Cardiac fibroblast (primary cell): Measurements from ENCODE around the gene VAPA.
"Not testable (repeated sequence)": the region's sequence is repeated elsewhere in the genome, so short reads cannot be mapped to it uniquely, and the experiment has no call there.

ENCODE experiments used
- DNase-seq, 2 donors: peaks; one replicate each; pipeline versions ENCODE4 v3.0.0 to v3.0.0-alpha.2; 2010; ENCODE audit warnings: low read depth in 2 of 2
- H3K4me3 ChIP-seq, 2 donors: replicated peaks in 1 of 2; 1 replicate in 1 of 2; 2 replicates in 1 of 2; pipeline ENCODE4 v1.5.1; 2011; ENCODE audit warnings: low read depth in 2 of 2, low read length in 2 of 2, mild to moderate bottlenecking in 2 of 2, moderate library complexity in 1 of 2
- CTCF ChIP-seq: IDR thresholded peaks from one replicate; pipeline ENCODE4 v1.5.1; 2011; ENCODE audit warnings: low read depth, mild to moderate bottlenecking, low read length, inconsistent platforms

Gene VAPA

GRCh38 chr18:9886005-9886348, 27.8 kb upstream of the VAPA start:
- DNase-seq = no peak
- H3K4me3 ChIP-seq = no peak overlapping the region
- no peak for TF ChIP-seq CTCF

- H3K4me3 ChIP-seq = no peak overlapping the region
- no peak for DNase-seq
- no peak for TF ChIP-seq CTCF
Observed at GRCh38 chr18:9887992-9888391, 25.8 kb upstream of the VAPA start.

GRCh38 chr18:9890196-9890595, 23.6 kb upstream of the VAPA start:
- TF ChIP-seq CTCF = no peak
- DNase-seq = no peak
- no peak overlapping the region for H3K4me3 ChIP-seq

- no peak for DNase-seq
- H3K4me3 ChIP-seq = no peak overlapping the region
- TF ChIP-seq CTCF = no peak
Observed at GRCh38 chr18:9890957-9891356, 22.9 kb upstream of the VAPA start.

GRCh38 chr18:9891515-9891914, 22.3 kb upstream of the VAPA start:
- not testable (repeated sequence) for DNase-seq, H3K4me3 ChIP-seq

GRCh38 chr18:9894454-9895068, 19.3 kb upstream of the VAPA start:
- H3K4me3 ChIP-seq = no peak overlapping the region
- no peak for TF ChIP-seq CTCF
- DNase-seq = no peak

- TF ChIP-seq CTCF = no peak
- no peak for DNase-seq
Observed at GRCh38 chr18:9897129-9897528, 16.7 kb upstream of the VAPA start.

GRCh38 chr18:9897787-9898291, 16.0 kb upstream of the VAPA start:
- not testable (repeated sequence) for H3K4me3 ChIP-seq, DNase-seq

More at GRCh38 chr18:9897129-9897528, 16.7 kb upstream of the VAPA start:
- H3K4me3 ChIP-seq = no peak overlapping the region
